ENCODE results near the gene PRSS38. TPM values are rescaled to one million over a fixed set of nuclear protein-coding genes. Genes with fewer than 3 reads are reported as not detected.

The PRSS38 gene
- total RNA-seq, 2 donors from 2014 or later = 3.0 TPM; not detected in 1

DNA sequence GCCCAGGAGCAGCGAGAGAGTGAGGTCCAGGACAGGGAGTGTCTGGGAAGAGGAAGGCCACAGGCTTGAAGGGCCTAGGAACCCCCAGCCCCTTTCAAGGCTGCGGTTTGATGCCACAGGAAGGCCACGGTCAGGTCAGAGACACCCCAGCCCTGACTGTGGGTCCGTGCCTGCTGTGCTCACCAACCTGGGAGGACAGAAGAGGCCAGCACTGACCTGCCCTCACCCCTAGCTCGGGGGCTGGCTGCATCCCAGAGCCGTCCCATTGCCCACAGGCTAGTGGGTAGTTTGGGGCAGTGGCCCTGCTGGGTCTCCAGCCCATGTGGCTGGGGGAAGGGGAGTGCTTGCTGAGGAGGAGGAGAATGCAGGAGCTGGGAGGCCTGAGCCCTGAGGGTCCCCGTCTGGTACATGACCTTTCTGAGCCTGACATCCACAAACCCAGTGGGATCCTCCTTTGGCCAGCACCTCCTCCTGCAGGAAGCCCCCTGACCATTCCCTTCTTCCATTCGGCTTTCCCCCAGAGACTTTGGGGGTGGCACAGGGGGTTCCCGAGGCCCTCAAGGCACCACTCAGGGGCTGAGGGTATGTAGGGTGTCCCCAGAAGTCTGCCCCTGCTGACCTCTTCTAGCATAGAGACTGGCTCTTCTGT is 77.9 kb downstream of the PRSS38 start:
- Histone ChIP-seq H3K36me3 (no peaks in the 10 kb centered on the region), H3K27ac (no peak overlapping the region), H3K27me3 (replicated peaks; ENCODE audit: insufficient read depth) (no peaks in the 10 kb centered on the region), H3K4me1 (replicated peaks) (no peaks in the 10 kb centered on the region), H3K4me3 (no peak overlapping the region), H3K9me3 (no peaks in the 10 kb centered on the region)
- TF ChIP-seq POLR2AphosphoS5 (IDR thresholded peaks at IDR 0.05) = no peak
- TF ChIP-seq, protein P1, sequence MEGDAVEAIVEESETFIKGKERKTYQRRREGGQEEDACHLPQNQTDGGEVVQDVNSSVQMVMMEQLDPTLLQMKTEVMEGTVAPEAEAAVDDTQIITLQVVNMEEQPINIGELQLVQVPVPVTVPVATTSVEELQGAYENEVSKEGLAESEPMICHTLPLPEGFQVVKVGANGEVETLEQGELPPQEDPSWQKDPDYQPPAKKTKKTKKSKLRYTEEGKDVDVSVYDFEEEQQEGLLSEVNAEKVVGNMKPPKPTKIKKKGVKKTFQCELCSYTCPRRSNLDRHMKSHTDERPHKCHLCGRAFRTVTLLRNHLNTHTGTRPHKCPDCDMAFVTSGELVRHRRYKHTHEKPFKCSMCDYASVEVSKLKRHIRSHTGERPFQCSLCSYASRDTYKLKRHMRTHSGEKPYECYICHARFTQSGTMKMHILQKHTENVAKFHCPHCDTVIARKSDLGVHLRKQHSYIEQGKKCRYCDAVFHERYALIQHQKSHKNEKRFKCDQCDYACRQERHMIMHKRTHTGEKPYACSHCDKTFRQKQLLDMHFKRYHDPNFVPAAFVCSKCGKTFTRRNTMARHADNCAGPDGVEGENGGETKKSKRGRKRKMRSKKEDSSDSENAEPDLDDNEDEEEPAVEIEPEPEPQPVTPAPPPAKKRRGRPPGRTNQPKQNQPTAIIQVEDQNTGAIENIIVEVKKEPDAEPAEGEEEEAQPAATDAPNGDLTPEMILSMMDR (IDR thresholded peaks at IDR 0.05) = no peak
- no peak for TF ChIP-seq POLR2A (IDR thresholded peaks at IDR 0.05)
- DNase-seq (ENCODE audit: low spot score) = peak; percentile 2
- intact Hi-C loops (cut with DNase I) = no loop called here
- WGBS = 90% methylated on average over 9 of the region's 9 CpGs

DNA sequence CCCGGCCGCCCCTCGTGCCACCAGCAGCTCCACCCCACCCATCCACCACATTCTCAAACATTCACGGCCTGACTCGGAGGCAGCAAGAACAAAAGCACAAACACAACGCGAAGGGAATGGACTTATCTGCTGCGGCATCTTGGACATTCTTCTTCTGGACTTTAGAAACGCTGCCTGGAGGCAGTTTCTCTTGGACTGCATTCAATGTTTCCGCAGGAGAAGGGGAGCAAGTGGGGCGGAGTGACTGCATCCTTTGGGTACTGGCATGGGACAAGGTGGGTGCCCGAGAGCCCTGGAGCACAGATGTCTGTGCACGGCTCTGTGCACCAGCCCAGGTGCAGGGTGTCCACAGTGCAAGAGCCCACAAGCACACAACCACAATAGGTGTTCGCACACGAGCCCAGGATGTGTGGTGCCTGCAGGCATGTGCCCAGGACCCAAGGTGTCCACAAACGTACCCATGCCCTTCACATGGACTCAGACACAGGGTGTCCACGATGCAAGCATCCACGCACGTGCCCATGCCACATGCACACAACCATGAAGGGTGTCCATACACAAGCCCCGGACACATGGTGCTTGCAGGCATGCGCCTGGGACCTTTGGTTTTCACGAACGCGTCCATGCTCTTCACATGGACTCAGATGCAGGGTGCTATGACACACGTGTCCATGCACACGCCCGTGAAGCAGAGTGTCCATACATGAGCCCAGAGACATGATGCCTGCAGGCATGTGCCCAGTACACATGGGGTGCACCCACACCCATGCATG is 78.7 kb downstream of the PRSS38 start:
- intact Hi-C loops (cut with DNase I) = no loop called here
- no peaks in the 10 kb centered on the region for H3K36me3 ChIP-seq
- H3K9me3 ChIP-seq = no peaks in the 10 kb centered on the region
- no peaks in the 10 kb centered on the region for H3K4me1 ChIP-seq (replicated peaks)
- peak; percentile 2 for DNase-seq (ENCODE audit: low spot score)
- H3K4me3 ChIP-seq = no peak overlapping the region
- TF ChIP-seq POLR2A (IDR thresholded peaks at IDR 0.05) (no peak), POLR2AphosphoS5 (IDR thresholded peaks at IDR 0.05) (no peak)
- TF ChIP-seq, protein P1 (IDR thresholded peaks at IDR 0.05) = no peak
- 63% methylated on average over 27 of the region's 27 CpGs for WGBS
- H3K27ac ChIP-seq = no peak overlapping the region
- H3K27me3 ChIP-seq (replicated peaks; ENCODE audit: insufficient read depth) = no peaks in the 10 kb centered on the region

DNA sequence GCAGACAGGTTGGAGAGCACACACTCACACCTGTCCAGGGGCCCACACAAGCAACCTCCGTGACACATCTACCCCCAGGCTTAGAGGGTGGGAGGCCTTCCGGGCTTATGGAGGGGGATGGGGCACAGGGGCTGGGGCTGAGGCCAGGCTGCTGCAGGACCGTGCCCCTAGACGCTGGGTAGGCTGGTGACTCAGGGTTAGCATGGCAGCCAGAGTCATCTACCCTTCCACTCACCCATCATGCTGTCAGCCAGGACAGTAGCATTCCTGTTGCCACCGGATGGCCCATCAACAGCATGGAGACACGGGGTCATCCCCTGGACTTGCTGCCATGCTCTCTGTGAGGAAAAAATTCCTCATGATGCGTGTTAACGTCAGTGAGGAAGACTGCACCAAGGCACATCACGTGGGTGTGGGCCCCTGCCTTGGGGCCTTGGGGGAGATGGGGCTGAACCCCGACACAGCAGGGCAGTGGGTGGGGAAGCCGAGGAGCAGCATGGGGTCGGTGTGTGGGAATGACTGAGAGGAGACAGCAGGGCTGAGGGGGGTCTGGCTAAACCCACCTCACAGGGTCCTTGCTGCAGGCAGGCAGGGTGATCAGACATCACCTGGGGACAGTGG is 79.5 kb downstream of the PRSS38 start:
- Histone ChIP-seq H3K4me1 (replicated peaks) (no peaks in the 10 kb centered on the region), H3K27me3 (replicated peaks; ENCODE audit: insufficient read depth) (no peaks in the 10 kb centered on the region), H3K4me3 (no peak overlapping the region), H3K9me3 (no peaks in the 10 kb centered on the region), H3K27ac (no peak overlapping the region), H3K36me3 (no peaks in the 10 kb centered on the region)
- intact Hi-C loops (cut with DNase I) = no loop called here
- TF ChIP-seq POLR2AphosphoS5 (IDR thresholded peaks at IDR 0.05) (no peak), POLR2A (IDR thresholded peaks at IDR 0.05) (no peak)
- TF ChIP-seq, protein P1 (IDR thresholded peaks at IDR 0.05) = no peak
- 89% methylated on average over 12 of the region's 12 CpGs for WGBS
- DNase-seq (ENCODE audit: low spot score) = no peak

Other genes with a start within 250 kb of the PRSS38 start
- 10 to 100 TPM; 29.8 to 38.3 TPM for gene JMJD4, start 80.4 kb upstream of the PRSS38 start, total RNA-seq
- gene SNAP47, start 80.2 kb upstream of the PRSS38 start, total RNA-seq = 10 to 100 TPM; 51.6 to 74.7 TPM
- gene WNT9A, start 132.3 kb downstream of the PRSS38 start, total RNA-seq = 1 to 10 TPM; 1.4 to 2.0 TPM
- gene WNT3A, start 191.3 kb downstream of the PRSS38 start, total RNA-seq = 1 to 10 TPM; 2.4 to 4.8 TPM

All from prostate gland (tissue), 2 donors.